ENCODE results near the gene PHTF1. TPM values are rescaled to one million over a fixed set of nuclear protein-coding genes. Genes with fewer than 3 reads are reported as not detected.

Gene PHTF1
- total RNA-seq, 2 donors from 2014 or later: 8.5 to 9.8 TPM

DNA sequence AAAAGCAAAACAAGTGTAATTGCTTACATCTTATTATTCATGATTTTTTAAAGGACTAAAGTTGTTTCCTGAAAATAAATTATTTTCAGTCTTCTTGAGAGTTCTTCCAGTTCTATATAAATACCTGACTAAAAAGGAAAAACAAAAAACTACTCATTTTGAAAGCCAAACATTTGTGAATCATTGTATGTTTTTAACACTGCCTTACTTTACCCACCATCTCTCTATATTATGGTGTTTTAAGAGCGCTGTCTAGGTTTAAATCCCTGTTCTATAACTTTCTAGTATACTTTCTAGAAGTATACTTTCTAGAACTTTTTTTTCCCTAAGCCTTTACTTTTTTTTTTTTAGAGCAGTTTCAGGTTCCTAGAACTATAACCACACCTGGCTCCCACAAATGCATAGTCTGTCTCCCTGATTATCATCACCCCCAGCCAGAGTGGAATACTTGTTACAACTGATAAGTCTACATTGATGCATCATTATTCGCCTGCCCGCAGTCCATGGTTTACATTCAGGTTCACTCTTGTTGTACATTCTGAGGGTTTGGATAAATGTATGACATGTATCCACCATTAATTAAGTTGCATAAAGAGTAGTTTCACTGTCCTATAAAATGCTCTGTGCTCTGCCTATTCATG lies 43.2 kb upstream of the PHTF1 start:
- Histone ChIP-seq H3K27me3 (no peaks in the 10 kb centered on the region), H3K27ac (no peak overlapping the region), H3K9me3 (no peaks in the 10 kb centered on the region), H3K36me3 (no peaks in the 10 kb centered on the region), H3K4me1 (no peaks in the 10 kb centered on the region), H3K4me3 (no peak overlapping the region), H3K9ac (ENCODE audit: low read depth in 2 of 2, low read length in 2 of 2) (no peak overlapping the region)
- TF ChIP-seq, protein P1, sequence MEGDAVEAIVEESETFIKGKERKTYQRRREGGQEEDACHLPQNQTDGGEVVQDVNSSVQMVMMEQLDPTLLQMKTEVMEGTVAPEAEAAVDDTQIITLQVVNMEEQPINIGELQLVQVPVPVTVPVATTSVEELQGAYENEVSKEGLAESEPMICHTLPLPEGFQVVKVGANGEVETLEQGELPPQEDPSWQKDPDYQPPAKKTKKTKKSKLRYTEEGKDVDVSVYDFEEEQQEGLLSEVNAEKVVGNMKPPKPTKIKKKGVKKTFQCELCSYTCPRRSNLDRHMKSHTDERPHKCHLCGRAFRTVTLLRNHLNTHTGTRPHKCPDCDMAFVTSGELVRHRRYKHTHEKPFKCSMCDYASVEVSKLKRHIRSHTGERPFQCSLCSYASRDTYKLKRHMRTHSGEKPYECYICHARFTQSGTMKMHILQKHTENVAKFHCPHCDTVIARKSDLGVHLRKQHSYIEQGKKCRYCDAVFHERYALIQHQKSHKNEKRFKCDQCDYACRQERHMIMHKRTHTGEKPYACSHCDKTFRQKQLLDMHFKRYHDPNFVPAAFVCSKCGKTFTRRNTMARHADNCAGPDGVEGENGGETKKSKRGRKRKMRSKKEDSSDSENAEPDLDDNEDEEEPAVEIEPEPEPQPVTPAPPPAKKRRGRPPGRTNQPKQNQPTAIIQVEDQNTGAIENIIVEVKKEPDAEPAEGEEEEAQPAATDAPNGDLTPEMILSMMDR (IDR thresholded peaks at IDR 0.05): no peak
- no peak for DNase-seq
- intact Hi-C loops (cut with DNase I): no loop called here

DNA sequence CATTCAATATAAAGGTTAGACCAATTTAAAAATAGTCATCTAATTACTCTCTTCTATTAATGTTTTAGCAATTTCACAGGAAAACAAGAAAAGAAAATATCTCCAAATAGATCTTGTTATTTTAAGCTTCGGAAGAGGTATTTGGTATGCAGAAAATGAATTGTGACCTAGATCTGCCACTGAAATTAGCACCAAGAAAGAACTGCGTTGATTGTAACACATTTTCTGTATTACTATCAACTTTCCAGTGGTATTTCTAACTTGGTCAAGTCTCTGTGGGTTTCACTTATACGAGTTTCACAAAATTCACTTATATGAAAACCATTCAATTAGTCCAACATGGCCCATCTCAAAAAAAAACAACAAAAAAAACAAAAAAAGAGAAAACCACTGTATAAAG lies 41.2 kb upstream of the PHTF1 start:
- no peak for DNase-seq
- intact Hi-C loops (cut with DNase I): no loop called here

GRCh38 chr1:113797472-113797871 lies 38.2 kb upstream of the PHTF1 start:
- Histone ChIP-seq H3K9ac (ENCODE audit: low read depth in 2 of 2, low read length in 2 of 2) (no peak overlapping the region), H3K9me3 (no peaks in the 10 kb centered on the region), H3K27me3 (no peaks in the 10 kb centered on the region), H3K4me1 (peaks cover 3% of the 10 kb centered on the region), H3K36me3 (peaks cover 4% of the 10 kb centered on the region), H3K4me3 (no peak overlapping the region), H3K27ac (no peak overlapping the region)
- intact Hi-C loops (cut with DNase I): loop anchor here (5.0 kb wide), 1 partner anchor 35 kb away; no protein-coding TSS in a partner anchor
- no peak for DNase-seq
- TF ChIP-seq, protein P1 (IDR thresholded peaks at IDR 0.05): no peak

More for the DNA sequence above, 41.2 kb upstream of the PHTF1 start:
- Histone ChIP-seq H3K27ac (no peak overlapping the region), H3K9ac (ENCODE audit: low read depth in 2 of 2, low read length in 2 of 2) (no peak overlapping the region), H3K36me3 (no peaks in the 10 kb centered on the region), H3K9me3 (no peaks in the 10 kb centered on the region), H3K4me1 (no peaks in the 10 kb centered on the region), H3K27me3 (no peaks in the 10 kb centered on the region), H3K4me3 (no peak overlapping the region)
- TF ChIP-seq, protein P1 (IDR thresholded peaks at IDR 0.05): no peak

DNA sequence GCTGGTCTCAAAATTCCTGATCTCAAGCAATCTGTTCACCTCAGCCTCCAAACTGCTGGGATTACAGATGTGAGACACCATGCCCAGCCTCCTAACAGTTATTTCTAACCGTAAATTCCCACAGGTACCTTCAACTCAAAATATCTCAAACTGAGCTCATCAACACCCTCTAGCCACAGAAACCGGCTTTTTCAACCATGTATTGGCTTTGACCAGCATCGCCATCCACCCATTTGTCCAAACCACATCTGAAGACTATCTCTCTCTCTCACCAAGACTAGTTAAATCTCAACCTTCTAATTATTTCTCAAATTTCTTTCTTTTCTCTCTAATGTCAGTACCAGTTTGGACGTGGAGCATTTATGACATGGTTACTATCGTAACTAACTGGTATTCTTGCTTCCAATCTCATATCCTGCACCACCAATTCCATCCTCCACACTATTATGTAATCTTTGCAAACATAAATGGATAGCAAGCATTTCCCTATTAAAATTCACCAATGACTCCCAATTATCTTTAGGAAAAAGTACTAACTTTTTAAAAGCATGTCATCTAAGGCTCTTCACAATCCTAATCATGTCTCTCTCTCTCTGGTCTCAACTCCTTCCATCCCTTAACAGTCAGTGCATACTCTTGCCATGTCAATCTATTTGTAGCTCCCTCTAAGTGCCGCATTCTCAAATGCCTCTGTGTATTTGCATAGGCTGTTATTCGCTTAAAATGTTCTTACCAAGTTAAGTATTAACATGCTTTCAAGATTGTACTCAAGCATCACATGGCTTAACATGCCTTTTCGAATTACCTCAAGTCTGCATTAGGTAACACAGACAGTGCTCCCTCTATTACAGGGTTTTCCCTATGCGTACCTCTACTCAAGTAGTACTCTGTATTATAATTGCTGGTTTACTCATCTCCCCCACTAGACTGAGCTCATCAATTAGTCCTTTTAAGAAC lies 34.9 kb upstream of the PHTF1 start:
- H3K9me3 ChIP-seq: no peaks in the 10 kb centered on the region
- H3K4me1 ChIP-seq: peaks cover 3% of the 10 kb centered on the region
- no peak overlapping the region for H3K27ac ChIP-seq
- no peaks in the 10 kb centered on the region for H3K27me3 ChIP-seq
- peaks cover 4% of the 10 kb centered on the region for H3K36me3 ChIP-seq
- intact Hi-C loops (cut with DNase I): no loop called here
- DNase-seq: no peak
- no peak overlapping the region for H3K4me3 ChIP-seq
- no peak overlapping the region for H3K9ac ChIP-seq (ENCODE audit: low read depth in 2 of 2, low read length in 2 of 2)
- TF ChIP-seq, protein P1 (IDR thresholded peaks at IDR 0.05): no peak

DNA sequence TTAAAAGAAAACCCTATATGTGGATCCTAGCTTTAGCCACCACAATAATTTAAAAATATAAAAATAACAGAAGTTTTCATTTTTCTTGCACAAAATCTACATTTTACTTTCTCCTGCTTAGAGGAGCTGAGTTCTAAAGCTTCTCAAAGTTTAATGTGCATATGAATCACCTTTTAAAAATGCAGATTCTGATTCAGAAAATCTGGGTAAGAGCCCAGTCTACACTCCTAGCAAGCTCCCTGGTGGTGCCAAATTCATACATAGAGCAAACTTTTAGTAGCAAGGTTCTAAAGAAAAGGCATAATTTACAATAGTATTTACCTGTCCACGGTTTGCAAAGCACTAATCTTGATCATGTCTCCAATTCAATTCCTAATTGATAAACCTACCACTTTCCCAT lies 33.7 kb upstream of the PHTF1 start:
- no peaks in the 10 kb centered on the region for H3K9me3 ChIP-seq
- no peak overlapping the region for H3K9ac ChIP-seq (ENCODE audit: low read depth in 2 of 2, low read length in 2 of 2)
- H3K36me3 ChIP-seq: peaks cover 4% of the 10 kb centered on the region
- H3K4me1 ChIP-seq: peaks cover 3% of the 10 kb centered on the region
- no peaks in the 10 kb centered on the region for H3K27me3 ChIP-seq
- intact Hi-C loops (cut with DNase I): no loop called here
- no peak for DNase-seq
- no peak overlapping the region for H3K4me3 ChIP-seq
- TF ChIP-seq, protein P1 (IDR thresholded peaks at IDR 0.05): no peak
- no peak overlapping the region for H3K27ac ChIP-seq

Measured in colonic mucosa (tissue), 4 donors.